ENCODE results near the gene CXCL11. TPM values are rescaled to one million over a fixed set of nuclear protein-coding genes. Genes with fewer than 3 reads are reported as not detected.

CXCL11 gene
- polyA plus RNA-seq, 1 donor (not counting 4 experiments of a cell fraction or from before 2014, with no cell fraction given) = 0.93 TPM

DNA sequence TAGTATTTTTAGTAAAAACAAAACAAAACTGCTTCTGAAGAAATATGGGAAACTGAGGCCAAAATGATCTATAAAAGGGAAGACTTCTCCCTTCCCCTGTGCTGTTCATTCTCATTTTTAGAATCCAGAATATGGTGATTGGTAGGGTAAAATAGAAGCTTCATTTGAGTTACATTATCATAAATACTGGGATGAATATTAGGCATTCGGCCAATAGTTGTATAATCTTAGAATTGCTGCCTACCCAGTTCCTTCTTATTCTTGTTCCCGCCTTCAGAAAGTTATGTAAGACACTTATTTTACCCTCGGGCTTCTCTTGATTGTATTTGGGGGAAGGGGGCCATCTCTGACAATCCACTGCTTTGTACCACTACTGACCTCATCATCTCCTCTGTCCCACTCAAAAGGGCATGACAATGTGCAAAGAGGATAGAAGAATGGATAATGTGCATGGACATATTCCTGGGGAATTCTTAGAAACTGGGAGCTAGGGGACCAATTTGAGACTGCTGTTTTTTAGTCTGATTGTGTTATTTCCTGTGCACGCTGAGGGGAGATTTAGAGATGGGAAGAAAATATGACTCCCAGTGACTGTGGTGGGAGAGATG, 39.2 kb upstream of the CXCL11 start:
- Histone ChIP-seq H3K9me3 (ENCODE audit: control insufficient read depth, low read depth, low read length) (no peaks in the 10 kb centered on the region), H4K20me1 (ENCODE audit: control insufficient read depth, extremely low read depth, insufficient read depth, low read length) (no peaks in the 10 kb centered on the region), H3K4me1 (ENCODE audit: control insufficient read depth, extremely low read depth, insufficient read depth, low read length) (no peaks in the 10 kb centered on the region), H3K4me3 (ENCODE audit: control insufficient read depth in 2 of 3, extremely low read depth in 1 of 3, insufficient read depth in 2 of 3, low read depth in 1 of 3, low read length in 3 of 3) (no peak overlapping the region), H3K9ac (ENCODE audit: control insufficient read depth, extremely low read depth, insufficient read depth, low read length) (no peak overlapping the region), H3K27ac (ENCODE audit: control insufficient read depth, insufficient read depth, low read length) (no peak overlapping the region), H3K36me3 (ENCODE audit: control insufficient read depth in 2 of 2, extremely low read depth in 1 of 2, insufficient read depth in 2 of 2, low read length in 2 of 2) (no peaks in the 10 kb centered on the region), H3K4me2 (ENCODE audit: control insufficient read depth, extremely low read depth, insufficient read depth, low read depth, low read length) (no peak overlapping the region), H3K9me1 (ENCODE audit: control insufficient read depth, extremely low read depth, insufficient read depth, low read length) (no peaks in the 10 kb centered on the region), H3K27me3 (ENCODE audit: control insufficient read depth, extremely low read depth, insufficient read depth, low read length) (no peaks in the 10 kb centered on the region), H3K79me2 (ENCODE audit: control insufficient read depth, insufficient read depth, low read length) (no peaks in the 10 kb centered on the region), H2AFZ (ENCODE audit: control insufficient read depth, low read length) (no peak overlapping the region)
- dilution Hi-C loops (cut with MboI; ENCODE audit: extremely low pct_ligation_motif_present, low sequenced_read_pairs) = no loop called here
- FAIRE-seq (peak; percentile 26), DNase-seq (ENCODE audit: low read depth, low spot score) (no peak)
- TF ChIP-seq, protein P1, sequence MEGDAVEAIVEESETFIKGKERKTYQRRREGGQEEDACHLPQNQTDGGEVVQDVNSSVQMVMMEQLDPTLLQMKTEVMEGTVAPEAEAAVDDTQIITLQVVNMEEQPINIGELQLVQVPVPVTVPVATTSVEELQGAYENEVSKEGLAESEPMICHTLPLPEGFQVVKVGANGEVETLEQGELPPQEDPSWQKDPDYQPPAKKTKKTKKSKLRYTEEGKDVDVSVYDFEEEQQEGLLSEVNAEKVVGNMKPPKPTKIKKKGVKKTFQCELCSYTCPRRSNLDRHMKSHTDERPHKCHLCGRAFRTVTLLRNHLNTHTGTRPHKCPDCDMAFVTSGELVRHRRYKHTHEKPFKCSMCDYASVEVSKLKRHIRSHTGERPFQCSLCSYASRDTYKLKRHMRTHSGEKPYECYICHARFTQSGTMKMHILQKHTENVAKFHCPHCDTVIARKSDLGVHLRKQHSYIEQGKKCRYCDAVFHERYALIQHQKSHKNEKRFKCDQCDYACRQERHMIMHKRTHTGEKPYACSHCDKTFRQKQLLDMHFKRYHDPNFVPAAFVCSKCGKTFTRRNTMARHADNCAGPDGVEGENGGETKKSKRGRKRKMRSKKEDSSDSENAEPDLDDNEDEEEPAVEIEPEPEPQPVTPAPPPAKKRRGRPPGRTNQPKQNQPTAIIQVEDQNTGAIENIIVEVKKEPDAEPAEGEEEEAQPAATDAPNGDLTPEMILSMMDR (optimal IDR thresholded peaks at IDR 0.05 in 1 of 3, IDR thresholded peaks at IDR 0.05 in 1 of 3, conservative IDR thresholded peaks at IDR 0.05 in 1 of 3; ENCODE audit: extremely low read depth in 1 of 3, insufficient read depth in 2 of 3, low read length in 3 of 3) = no peak
- no peak for TF ChIP-seq EZH2 (IDR thresholded peaks at IDR 0.05; ENCODE audit: low read length)

DNA sequence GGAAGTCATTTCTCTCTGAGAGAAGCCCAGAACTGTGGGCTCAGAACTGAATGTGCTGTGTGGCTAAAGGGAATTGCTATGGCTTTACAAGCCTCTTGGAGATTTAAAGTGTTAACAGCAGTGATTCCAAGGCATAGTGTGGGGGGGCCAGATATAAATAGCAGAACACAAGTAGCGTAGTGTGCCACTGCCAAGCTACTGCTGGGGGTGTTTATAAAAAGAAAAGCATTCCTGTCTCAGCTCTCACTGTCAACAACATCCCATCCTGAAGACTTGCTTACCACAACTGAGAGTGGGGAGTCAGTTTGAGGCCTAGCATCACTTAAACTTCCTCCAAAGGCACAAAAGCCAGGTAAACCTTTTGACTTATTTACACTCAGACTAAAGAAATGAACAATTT, 38.6 kb upstream of the CXCL11 start, which contains the start of gene ART3:
ART3 (plus strand) TSS at position 242 of the 400 bp plus-strand sequence. CDS start 1,181 bp downstream, outside the sequence.
- TF ChIP-seq EZH2 (IDR thresholded peaks at IDR 0.05; ENCODE audit: low read length) = no peak
- TF ChIP-seq, protein P1 (optimal IDR thresholded peaks at IDR 0.05 in 1 of 3, IDR thresholded peaks at IDR 0.05 in 1 of 3, conservative IDR thresholded peaks at IDR 0.05 in 1 of 3; ENCODE audit: extremely low read depth in 1 of 3, insufficient read depth in 2 of 3, low read length in 3 of 3) = no peak
- dilution Hi-C loops (cut with MboI; ENCODE audit: extremely low pct_ligation_motif_present, low sequenced_read_pairs) = no loop called here
- no peak for DNase-seq (ENCODE audit: low read depth, low spot score)

More for the DNA sequence above, 38.6 kb upstream of the CXCL11 start, which contains the start of gene ART3:
- no peak for FAIRE-seq
- Histone ChIP-seq H3K4me3 (ENCODE audit: control insufficient read depth in 2 of 3, extremely low read depth in 1 of 3, insufficient read depth in 2 of 3, low read depth in 1 of 3, low read length in 3 of 3) (no peak within 1 kb of the TSS), H3K36me3 (ENCODE audit: control insufficient read depth in 2 of 2, extremely low read depth in 1 of 2, insufficient read depth in 2 of 2, low read length in 2 of 2) (no peaks in the 10 kb centered on the region), H3K9me1 (ENCODE audit: control insufficient read depth, extremely low read depth, insufficient read depth, low read length) (no peaks in the 10 kb centered on the region), H3K27ac (ENCODE audit: control insufficient read depth, insufficient read depth, low read length) (no peak within 1 kb of the TSS), H3K79me2 (ENCODE audit: control insufficient read depth, insufficient read depth, low read length) (no peaks in the 10 kb centered on the region), H3K9me3 (ENCODE audit: control insufficient read depth, low read depth, low read length) (no peaks in the 10 kb centered on the region), H3K9ac (ENCODE audit: control insufficient read depth, extremely low read depth, insufficient read depth, low read length) (no peak within 1 kb of the TSS), H3K4me2 (ENCODE audit: control insufficient read depth, extremely low read depth, insufficient read depth, low read depth, low read length) (no peak within 1 kb of the TSS), H3K4me1 (ENCODE audit: control insufficient read depth, extremely low read depth, insufficient read depth, low read length) (no peaks in the 10 kb centered on the region), H4K20me1 (ENCODE audit: control insufficient read depth, extremely low read depth, insufficient read depth, low read length) (no peaks in the 10 kb centered on the region), H3K27me3 (ENCODE audit: control insufficient read depth, extremely low read depth, insufficient read depth, low read length) (no peaks in the 10 kb centered on the region), H2AFZ (ENCODE audit: control insufficient read depth, low read length) (no peak within 1 kb of the TSS)

Data from keratinocyte (primary cell).